IPS DF 6.9 (cell line): ENCODE results near the gene ITGA11.

ENCODE experiments used
- DNase-seq: peaks from one replicate; pipeline ENCODE4 v3.0.0-alpha.2; 2013; ENCODE audit warnings: low read depth, low spot score
- H3K27ac ChIP-seq: one replicate; pipeline ENCODE4 v1.5.1; 2013; ENCODE audit warnings: low read length, control low read depth
- H3K27me3 ChIP-seq: 2 replicates; pipeline ENCODE4 v1.6.1; 2013; ENCODE audit warnings: mild to moderate bottlenecking, low read length; ENCODE audit not compliant: control insufficient read depth, insufficient read depth
- H3K36me3 ChIP-seq: 2 replicates; pipeline ENCODE4 v1.6.1; 2013; ENCODE audit warnings: low read length; ENCODE audit not compliant: control insufficient read depth, insufficient read depth
- H3K4me1 ChIP-seq: 2 replicates; pipeline ENCODE4 v1.6.1; 2013; ENCODE audit warnings: low read length; ENCODE audit not compliant: control insufficient read depth, insufficient read depth
- H3K4me3 ChIP-seq: 2 replicates; pipeline ENCODE4 v1.5.1; 2013; ENCODE audit warnings: mild to moderate bottlenecking, low read length
- H3K9me3 ChIP-seq: 2 replicates; pipeline ENCODE4 v1.6.1; 2013; ENCODE audit warnings: low read length, inconsistent platforms; ENCODE audit not compliant: control insufficient read depth, insufficient read depth
- WGBS: extraction: QIAGEN DNeasy Blood & Tissue Kit; methylation state at CpG from one replicate; pipeline ENCODE4 v1.1.7; 2013; ENCODE audit warnings: mixed read lengths, missing lambda C conversion rate; ENCODE audit not compliant: insufficient read length, insufficient coverage; 5-methylcytosine and 5-hydroxymethylcytosine counted together

The ITGA11 gene

GRCh38 chr15:68326711-68327354 is 105.1 kb downstream of the ITGA11 start:
- H3K9me3 ChIP-seq = no peaks in the 10 kb centered on the region
- no peak overlapping the region for H3K4me3 ChIP-seq
- no CpG with 5 or more reads among the region's 11 CpGs for WGBS
- H3K27ac ChIP-seq = no peak overlapping the region
- no peak for DNase-seq
- no peaks in the 10 kb centered on the region for H3K36me3 ChIP-seq
- 0 out of 2 replicates have a peak, but pooled peaks cover 1% of the 10 kb centered on the region for H3K4me1 ChIP-seq
- H3K27me3 ChIP-seq = no peaks in the 10 kb centered on the region

GRCh38 chr15:68325726-68326125 is 106.2 kb downstream of the ITGA11 start:
- 0 out of 2 replicates have a peak, but pooled peaks cover 1% of the 10 kb centered on the region for H3K4me1 ChIP-seq
- no peak for DNase-seq

GRCh38 chr15:68322796-68323195 is 109.2 kb downstream of the ITGA11 start:
- Histone ChIP-seq H3K27me3 (no peaks in the 10 kb centered on the region), H3K4me3 (no peak overlapping the region), H3K4me1 (0 out of 2 replicates have a peak, but pooled peaks cover 1% of the 10 kb centered on the region), H3K27ac (no peak overlapping the region), H3K9me3 (no peaks in the 10 kb centered on the region), H3K36me3 (no peaks in the 10 kb centered on the region)
- DNase-seq = no peak
- WGBS = no CpG with 5 or more reads among the region's 9 CpGs

More at GRCh38 chr15:68325726-68326125, 106.2 kb downstream of the ITGA11 start:
- Histone ChIP-seq H3K27ac (no peak overlapping the region), H3K36me3 (no peaks in the 10 kb centered on the region), H3K9me3 (no peaks in the 10 kb centered on the region), H3K27me3 (no peaks in the 10 kb centered on the region), H3K4me3 (no peak overlapping the region)
- no CpG with 5 or more reads among the region's 4 CpGs for WGBS

- Histone ChIP-seq H3K27ac (no peak overlapping the region), H3K4me1 (peaks cover 1% of the 10 kb centered on the region; the same call in 1 of the 2 replicates), H3K9me3 (no peaks in the 10 kb centered on the region), H3K36me3 (no peaks in the 10 kb centered on the region), H3K4me3 (no peak overlapping the region), H3K27me3 (no peaks in the 10 kb centered on the region)
- WGBS = no CpG with 5 or more reads among the region's 7 CpGs
- no peak for DNase-seq
These were observed 110.7 kb downstream of the ITGA11 start for GRCh38 chr15:68321229-68321628.

GRCh38 chr15:68319997-68320396 is 112.0 kb downstream of the ITGA11 start:
- Histone ChIP-seq H3K27me3 (no peaks in the 10 kb centered on the region), H3K4me3 (no peak overlapping the region), H3K4me1 (peaks cover 10% of the 10 kb centered on the region), H3K36me3 (no peaks in the 10 kb centered on the region), H3K27ac (no peak overlapping the region), H3K9me3 (no peaks in the 10 kb centered on the region)
- no peak for DNase-seq
- no CpG with 5 or more reads among the region's 12 CpGs for WGBS

- Histone ChIP-seq H3K4me1 (peaks cover 10% of the 10 kb centered on the region), H3K27me3 (no peaks in the 10 kb centered on the region), H3K27ac (no peak overlapping the region), H3K9me3 (no peaks in the 10 kb centered on the region), H3K36me3 (no peaks in the 10 kb centered on the region), H3K4me3 (no peak overlapping the region)
- DNase-seq = no peak
- no CpG with 5 or more reads among the region's 18 CpGs for WGBS
These were observed 112.7 kb downstream of the ITGA11 start for GRCh38 chr15:68318931-68319909.

GRCh38 chr15:68318008-68318835 is 113.7 kb downstream of the ITGA11 start:
- no peak for DNase-seq
- Histone ChIP-seq H3K4me1 (peaks cover 10% of the 10 kb centered on the region), H3K9me3 (no peaks in the 10 kb centered on the region), H3K4me3 (no peak overlapping the region), H3K27me3 (no peaks in the 10 kb centered on the region), H3K36me3 (no peaks in the 10 kb centered on the region), H3K27ac (no peak overlapping the region)
- no CpG with 5 or more reads among the region's 6 CpGs for WGBS

- Histone ChIP-seq H3K36me3 (no peaks in the 10 kb centered on the region), H3K4me1 (peaks cover 11% of the 10 kb centered on the region), H3K27me3 (no peaks in the 10 kb centered on the region), H3K4me3 (no peak overlapping the region), H3K9me3 (no peaks in the 10 kb centered on the region), H3K27ac (no peak overlapping the region)
- DNase-seq = no peak
- no CpG with 5 or more reads among the region's 16 CpGs for WGBS
These were observed 114.5 kb downstream of the ITGA11 start for GRCh38 chr15:68317281-68318007.

- Histone ChIP-seq H3K27ac (no peak overlapping the region), H3K9me3 (no peaks in the 10 kb centered on the region), H3K27me3 (no peaks in the 10 kb centered on the region), H3K4me3 (no peak overlapping the region), H3K4me1 (peaks cover 11% of the 10 kb centered on the region), H3K36me3 (no peaks in the 10 kb centered on the region)
- no CpG with 5 or more reads among the region's 17 CpGs for WGBS
- no peak for DNase-seq
These were observed 115.7 kb downstream of the ITGA11 start for GRCh38 chr15:68316061-68316804.
